ENCODE data around the gene ADCY10. TPM values are rescaled to one million over a fixed set of nuclear protein-coding genes. Genes with fewer than 3 reads are reported as not detected.
A peak's percentile ranks its signal among the peaks of the same experiment; 100 is the strongest.

Gene ADCY10
- total and polyA plus RNA-seq, 9 of the 15 experiments (the other 6 are each of a cell fraction or from before 2014, with no cell fraction given): 0.08 to 0.86 (median 0.22) TPM

- TF ChIP-seq TFE3 (CRISPR knock-in tag; IDR thresholded peaks at IDR 0.05) (no peak), RBM17 (IDR thresholded peaks at IDR 0.05; ENCODE audit: borderline replicate concordance, low read depth, low read length) (no peak), PHB (CRISPR knock-in tag; IDR thresholded peaks at IDR 0.05) (no peak), FOXM1 (IDR thresholded peaks at IDR 0.05; ENCODE audit: low read depth) (peak; percentile 36; the same call in 1 of the 2 replicates), FOXM1 (CRISPR knock-in tag; IDR thresholded peaks at IDR 0.05; ENCODE audit: low read depth) (no peak), ZNF354B (CRISPR knock-in tag; IDR thresholded peaks at IDR 0.05) (no peak), ZNF280B (CRISPR knock-in tag; IDR thresholded peaks at IDR 0.05) (no peak), ZNF184 (CRISPR knock-in tag; IDR thresholded peaks at IDR 0.05) (no peak), KAT8 (IDR thresholded peaks at IDR 0.05; ENCODE audit: low read depth) (no peak), HMG20B (CRISPR knock-in tag; IDR thresholded peaks at IDR 0.05) (no peak), ZNF561 (CRISPR knock-in tag; conservative IDR thresholded peaks at IDR 0.05) (no peak), TCFL5 (CRISPR knock-in tag; conservative IDR thresholded peaks at IDR 0.05) (no peak), ZNF655 (CRISPR knock-in tag; IDR thresholded peaks at IDR 0.05) (no peak), TCF15 (CRISPR knock-in tag; IDR thresholded peaks at IDR 0.05) (no peak), GTF2B (IDR thresholded peaks at IDR 0.05; ENCODE audit: extremely low read depth, insufficient read length) (peak; percentile 77), ZNF263 (CRISPR knock-in tag; IDR thresholded peaks at IDR 0.05; ENCODE audit: borderline replicate concordance) (no peak; the same call in 1 of the 2 replicates), FOXO4 (CRISPR knock-in tag; IDR thresholded peaks at IDR 0.05) (no peak), ELF4 (CRISPR knock-in tag; IDR thresholded peaks at IDR 0.05) (no peak), FOS (IDR thresholded peaks at IDR 0.05; ENCODE audit: extremely low read depth, insufficient read length) (no peak), KLF10 (CRISPR knock-in tag; IDR thresholded peaks at IDR 0.05) (no peak), RBM34 (IDR thresholded peaks at IDR 0.05; ENCODE audit: borderline replicate concordance, insufficient read depth, low read length) (no peak), PRPF4 (IDR thresholded peaks at IDR 0.05; ENCODE audit: insufficient read depth, low read depth, low read length, poor library complexity, severe bottlenecking) (no peak)
Observed at GRCh38 chr1:167936930-167937708, 23.2 kb upstream of the ADCY10 start, which contains the start of gene MPC2 (continued).
